ENCODE data around the gene FLOT1.

DNA sequence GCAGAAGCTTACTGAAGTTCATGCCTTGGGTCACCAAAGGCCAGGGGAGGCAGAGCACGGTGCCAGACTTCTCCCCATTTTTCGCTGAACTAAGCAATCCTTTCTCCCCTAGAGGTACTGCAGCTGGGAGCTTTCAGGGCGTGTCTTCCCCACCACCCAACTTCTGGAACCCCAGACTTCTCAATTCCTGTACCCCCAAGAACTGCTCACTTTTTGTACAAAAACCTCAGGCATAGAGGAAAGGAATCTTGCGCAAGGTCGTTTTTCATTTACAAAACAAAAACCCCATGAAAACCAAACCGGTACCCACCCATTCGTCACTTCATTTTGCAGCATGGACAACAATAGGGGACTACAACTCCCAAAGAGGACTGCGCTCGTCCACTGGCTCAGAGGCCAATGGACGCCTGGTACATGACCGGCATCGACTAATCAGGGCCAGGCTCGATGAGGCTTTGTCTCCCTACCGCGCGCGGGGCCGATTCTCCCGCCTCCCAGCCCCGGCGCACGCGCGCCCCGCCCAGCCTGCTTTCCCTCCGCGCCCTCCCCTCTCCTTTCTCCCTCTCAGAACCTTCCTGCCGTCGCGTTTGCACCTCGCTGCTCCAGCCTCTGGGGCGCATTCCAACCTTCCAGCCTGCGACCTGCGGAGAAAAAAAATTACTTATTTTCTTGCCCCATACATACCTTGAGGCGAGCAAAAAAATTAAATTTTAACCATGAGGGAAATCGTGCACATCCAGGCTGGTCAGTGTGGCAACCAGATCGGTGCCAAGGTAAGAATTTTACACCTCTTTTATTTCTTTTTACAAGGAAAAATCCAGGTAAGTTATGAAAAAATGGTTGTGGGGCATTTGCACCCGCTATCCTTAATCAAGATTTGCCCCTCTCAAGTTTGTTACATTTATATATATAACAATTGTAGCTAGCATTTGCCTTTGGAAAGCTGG is 22.4 kb downstream of the FLOT1 start, which contains the start of gene TUBB:
- TF ChIP-seq NFYB (CRISPR knock-in tag; conservative IDR thresholded peaks at IDR 0.05; ENCODE audit: low read depth), result peak; percentile 65
- no peak for TF ChIP-seq CTCF (IDR thresholded peaks at IDR 0.05)
- TF ChIP-seq MAX (CRISPR knock-in tag; IDR thresholded peaks at IDR 0.05), result peak; percentile 24; the same call in 1 of the 2 replicates
- TF ChIP-seq FOXK1 (CRISPR knock-in tag; IDR thresholded peaks at IDR 0.05), result no peak; the same call in none of the 2 replicates
- TF ChIP-seq ZNF138 (CRISPR knock-in tag; conservative IDR thresholded peaks at IDR 0.05), result no peak
- no peak; the same call in none of the 2 replicates for TF ChIP-seq USF2 (CRISPR knock-in tag; IDR thresholded peaks at IDR 0.05)

Measured in WTC11 (cell line).